OCI-LY3 (cell line): Measurements from ENCODE around the gene CD247.
A peak's percentile ranks its signal among the peaks of the same experiment; 100 is the strongest.

Source experiments
- H2AFZ ChIP-seq: fragments of 200-600, 300-600 bp; shearing (Covaris generic); 2 replicates; pipeline ENCODE4 v1.6.0; 2014; ENCODE audit warnings: antibody characterized with exemption, low read depth, low read length
- H3K27ac ChIP-seq: fragments of 200-600, 300-600 bp; sonication (generic); 2 replicates; pipeline ENCODE4 v1.5.1; 2014; ENCODE audit warnings: mild to moderate bottlenecking, low read length, moderate library complexity, mixed read lengths
- H3K27me3 ChIP-seq: fragments of 200-600, 300-600 bp; sonication (generic); 2 replicates; pipeline ENCODE4 v1.6.1; 2014; ENCODE audit warnings: low read depth, low read length, mixed read lengths
- H3K36me3 ChIP-seq: fragments of 200-600, 300-600 bp; sonication (generic); replicated peaks from 2 replicates; pipeline ENCODE3; 2014; ENCODE audit warnings: low read depth, low read length, mixed read lengths
- H3K4me1 ChIP-seq: fragments of 300-600, 200-600 bp; sonication (generic); 2 replicates; pipeline ENCODE4 v1.6.1; 2014; ENCODE audit warnings: low read length, mixed read lengths
- H3K4me2 ChIP-seq: fragments of 200-600, 300-600 bp; sonication (generic); 2 replicates; pipeline ENCODE4 v1.6.1; 2014; ENCODE audit warnings: low read length, mixed read lengths
- H3K4me3 ChIP-seq: fragments of 300-600, 200-600 bp; sonication (generic); 2 replicates; pipeline ENCODE4 v1.5.1; 2014; ENCODE audit warnings: antibody characterized with exemption, mild to moderate bottlenecking, low read length, moderate library complexity
- H3K79me2 ChIP-seq: fragments of 300-600, 200-600 bp; shearing (Covaris generic); 2 replicates; pipeline ENCODE4 v1.6.1; 2014; ENCODE audit warnings: mild to moderate bottlenecking, low read length, mixed read lengths
- H3K9ac ChIP-seq: fragments of 300-600, 200-600 bp; shearing (Covaris generic); 2 replicates; pipeline ENCODE4 v1.6.0; 2014; ENCODE audit warnings: mild to moderate bottlenecking, low read length, moderate library complexity
- H3K9me3 ChIP-seq: fragments of 200-600, 300-600 bp; shearing (Covaris generic); 2 replicates; pipeline ENCODE4 v1.6.1; 2014; ENCODE audit warnings: low read length, mixed read lengths; ENCODE audit not compliant: insufficient read depth
- H4K20me1 ChIP-seq: fragments of 200-600, 300-600 bp; sonication (generic); 2 replicates; pipeline ENCODE4 v1.6.1; 2016; ENCODE audit warnings: low read length, mixed read lengths; ENCODE audit not compliant: insufficient read depth
- CTCF ChIP-seq: fragments of 200-600, 300-600 bp; sonication (generic); IDR thresholded peaks from 2 replicates; pipeline ENCODE4 v1.5.1; 2014; ENCODE audit warnings: antibody characterized with exemption, low read length, low read depth
- EZH2phosphoT487 ChIP-seq: fragments of 200-600 bp; shearing (Covaris generic); IDR thresholded peaks from 2 replicates; pipeline ENCODE4 v1.6.1; 2018; ENCODE audit warnings: antibody characterized with exemption, mixed run types, low read depth

Gene CD247

GRCh38 chr1:167526667-167527383, 8.5 kb upstream of the CD247 start:
- peaks cover 58% of the 10 kb centered on the region for H3K27me3 ChIP-seq
- no peak overlapping the region for H2AFZ ChIP-seq
- H4K20me1 ChIP-seq = no peaks in the 10 kb centered on the region
- H3K27ac ChIP-seq = no peak overlapping the region
- no peaks in the 10 kb centered on the region for H3K4me1 ChIP-seq
- no peak overlapping the region for H3K4me3 ChIP-seq
- no peaks in the 10 kb centered on the region for H3K79me2 ChIP-seq
- TF ChIP-seq CTCF (no peak), EZH2phosphoT487 (no peak)
- H3K9ac ChIP-seq = no peak overlapping the region
- H3K4me2 ChIP-seq = no peak overlapping the region
- H3K9me3 ChIP-seq = no peaks in the 10 kb centered on the region
- no peaks in the 10 kb centered on the region for H3K36me3 ChIP-seq

GRCh38 chr1:167524651-167525050, 6.3 kb upstream of the CD247 start:
- TF ChIP-seq CTCF (no peak), EZH2phosphoT487 (no peak)

GRCh38 chr1:167522246-167522645, 3.9 kb upstream of the CD247 start:
- Histone ChIP-seq H2AFZ (no peak overlapping the region), H3K9ac (no peak overlapping the region), H3K27ac (no peak overlapping the region), H3K36me3 (no peaks in the 10 kb centered on the region), H4K20me1 (no peaks in the 10 kb centered on the region), H3K4me2 (no peak overlapping the region), H3K4me1 (no peaks in the 10 kb centered on the region), H3K79me2 (no peaks in the 10 kb centered on the region), H3K4me3 (no peak overlapping the region), H3K27me3 (peaks cover 59% of the 10 kb centered on the region), H3K9me3 (no peaks in the 10 kb centered on the region)
- TF ChIP-seq EZH2phosphoT487 (no peak), CTCF (no peak)

More at GRCh38 chr1:167524651-167525050, 6.3 kb upstream of the CD247 start:
- H2AFZ ChIP-seq = no peak overlapping the region
- H4K20me1 ChIP-seq = no peaks in the 10 kb centered on the region
- no peak overlapping the region for H3K4me2 ChIP-seq
- H3K4me1 ChIP-seq = no peaks in the 10 kb centered on the region
- no peaks in the 10 kb centered on the region for H3K9me3 ChIP-seq
- no peak overlapping the region for H3K4me3 ChIP-seq
- H3K36me3 ChIP-seq = no peaks in the 10 kb centered on the region
- peaks cover 67% of the 10 kb centered on the region for H3K27me3 ChIP-seq
- H3K27ac ChIP-seq = no peak overlapping the region
- no peak overlapping the region for H3K9ac ChIP-seq
- H3K79me2 ChIP-seq = no peaks in the 10 kb centered on the region

DNA sequence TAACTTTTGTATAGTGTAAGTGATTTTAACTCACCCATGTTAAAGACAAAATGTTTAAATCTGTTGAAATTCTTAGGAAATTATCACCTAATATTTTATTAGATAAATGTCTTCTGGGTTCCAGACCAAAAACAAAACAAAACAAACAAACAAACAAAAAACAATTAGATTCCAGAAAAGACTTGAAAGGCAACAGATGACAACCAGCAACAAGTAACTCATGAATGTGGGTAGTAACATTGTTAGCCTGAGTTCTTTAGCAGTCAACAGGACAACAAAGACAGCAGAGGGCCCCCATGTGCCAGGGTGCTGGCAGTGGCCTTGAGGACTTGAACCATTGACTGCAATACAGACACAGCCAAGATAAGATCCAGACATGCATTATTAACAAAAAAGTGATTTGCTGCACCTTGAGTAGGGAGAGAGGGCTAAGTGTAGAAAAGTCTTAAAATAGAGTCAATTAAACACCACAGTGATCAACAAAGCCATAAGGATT, 2.4 kb upstream of the CD247 start:
- no peak overlapping the region for H3K4me3 ChIP-seq
- H3K27me3 ChIP-seq = peaks cover 54% of the 10 kb centered on the region
- H3K4me2 ChIP-seq = no peak overlapping the region
- H3K9me3 ChIP-seq = no peaks in the 10 kb centered on the region
- no peak overlapping the region for H3K27ac ChIP-seq
- H3K79me2 ChIP-seq = no peaks in the 10 kb centered on the region
- no peaks in the 10 kb centered on the region for H3K36me3 ChIP-seq
- no peak overlapping the region for H2AFZ ChIP-seq
- H4K20me1 ChIP-seq = no peaks in the 10 kb centered on the region
- no peaks in the 10 kb centered on the region for H3K4me1 ChIP-seq
- TF ChIP-seq EZH2phosphoT487 = no peak
- TF ChIP-seq CTCF = peak; percentile 36; the same call in 1 of the 2 replicates
- no peak overlapping the region for H3K9ac ChIP-seq
